ENCODE results near the gene DPH5. TPM values are rescaled to one million over a fixed set of nuclear protein-coding genes. Genes with fewer than 3 reads are reported as not detected.

DPH5 gene
- total RNA-seq, 3 donors from 2014 or later (not counting 1 experiment from before 2014, with no cell fraction given) = 17.1 to 22.9 (median 19.9) TPM

- WGBS (ENCODE audit: insufficient coverage) = 98% methylated on average over 4 of the region's 4 CpGs
- H3K4me3 ChIP-seq (ENCODE audit: low read length) = no peak overlapping the region
- ATAC-seq = no peak
- no peak overlapping the region for H3K27ac ChIP-seq (ENCODE audit: low read length)
- DNase-seq = no peak
- peaks cover 28% of the 10 kb centered on the region for H3K36me3 Mint-ChIP-seq
- no peak overlapping the region for H3K27ac Mint-ChIP-seq
- H3K27me3 Mint-ChIP-seq (ENCODE audit: low read depth in 2 of 2) = no peaks in the 10 kb centered on the region
- no peaks in the 10 kb centered on the region for H3K4me1 ChIP-seq (ENCODE audit: control insufficient read depth, insufficient read depth, low read length)
- peaks cover under 1 to 4% of the 10 kb centered on the region in 2 donors for H3K4me1 Mint-ChIP-seq
- H3K27me3 ChIP-seq (ENCODE audit: control insufficient read depth, insufficient read depth, low read length) = no peaks in the 10 kb centered on the region
- H3K4me3 Mint-ChIP-seq = no peak overlapping the region
- H3K9me3 ChIP-seq (ENCODE audit: control insufficient read depth, insufficient read depth, low read length) = no peaks in the 10 kb centered on the region
- TF ChIP-seq CTCF (IDR thresholded peaks at IDR 0.05) = no peak
- H3K36me3 ChIP-seq (ENCODE audit: control insufficient read depth, insufficient read depth, low read length) = peaks cover 16% of the 10 kb centered on the region
- intact Hi-C loops (cut with micrococcal nuclease) = no loop called here
- H3K9me3 Mint-ChIP-seq = no peaks in the 10 kb centered on the region
These were observed 42.8 kb downstream of the DPH5 start for GRCh38 chr1:100982793-100983192.

GRCh38 chr1:100979631-100980030, 46.0 kb downstream of the DPH5 start:
- intact Hi-C loops (cut with micrococcal nuclease) = no loop called here
- Mint-ChIP-seq H3K36me3 (peaks cover 20% of the 10 kb centered on the region), H3K27ac (no peak overlapping the region), H3K27me3 (ENCODE audit: low read depth in 2 of 2) (no peaks in the 10 kb centered on the region), H3K4me1 (peaks cover 0 to 4% of the 10 kb centered on the region in 2 donors), H3K9me3 (no peaks in the 10 kb centered on the region), H3K4me3 (no peak overlapping the region)
- Histone ChIP-seq H3K4me1 (ENCODE audit: control insufficient read depth, insufficient read depth, low read length) (no peaks in the 10 kb centered on the region), H3K4me3 (ENCODE audit: low read length) (no peak overlapping the region), H3K36me3 (ENCODE audit: control insufficient read depth, insufficient read depth, low read length) (peaks cover 24% of the 10 kb centered on the region), H3K27me3 (ENCODE audit: control insufficient read depth, insufficient read depth, low read length) (no peaks in the 10 kb centered on the region), H3K27ac (ENCODE audit: low read length) (no peak overlapping the region), H3K9me3 (ENCODE audit: control insufficient read depth, insufficient read depth, low read length) (no peaks in the 10 kb centered on the region)
- no peak for ATAC-seq
- 100% methylated on average over 1 of the region's 2 CpGs for WGBS (ENCODE audit: insufficient coverage)
- DNase-seq = no peak
- TF ChIP-seq CTCF (IDR thresholded peaks at IDR 0.05) = no peak

GRCh38 chr1:100976936-100977335, 48.6 kb downstream of the DPH5 start:
- Mint-ChIP-seq H3K9me3 (no peaks in the 10 kb centered on the region), H3K27me3 (ENCODE audit: low read depth in 2 of 2) (no peaks in the 10 kb centered on the region), H3K4me3 (no peak overlapping the region), H3K36me3 (peaks cover 7% of the 10 kb centered on the region), H3K27ac (no peak overlapping the region), H3K4me1 (peaks cover 0 to 2% of the 10 kb centered on the region in 2 donors)
- Histone ChIP-seq H3K36me3 (ENCODE audit: control insufficient read depth, insufficient read depth, low read length) (peaks cover 23% of the 10 kb centered on the region), H3K4me3 (ENCODE audit: low read length) (no peak overlapping the region), H3K4me1 (ENCODE audit: control insufficient read depth, insufficient read depth, low read length) (no peaks in the 10 kb centered on the region), H3K27me3 (ENCODE audit: control insufficient read depth, insufficient read depth, low read length) (no peaks in the 10 kb centered on the region), H3K9me3 (ENCODE audit: control insufficient read depth, insufficient read depth, low read length) (no peaks in the 10 kb centered on the region), H3K27ac (ENCODE audit: low read length) (no peak overlapping the region)
- ATAC-seq (no peak), DNase-seq (no peak)
- WGBS (ENCODE audit: insufficient coverage) = no CpG with 5 or more reads among the region's 1 CpG
- no peak for TF ChIP-seq CTCF (IDR thresholded peaks at IDR 0.05)
- intact Hi-C loops (cut with micrococcal nuclease) = no loop called here

- Histone ChIP-seq H3K36me3 (ENCODE audit: control insufficient read depth, insufficient read depth, low read length) (peaks cover 17% of the 10 kb centered on the region), H3K9me3 (ENCODE audit: control insufficient read depth, insufficient read depth, low read length) (no peaks in the 10 kb centered on the region), H3K27ac (ENCODE audit: low read length) (no peak overlapping the region), H3K27me3 (ENCODE audit: control insufficient read depth, insufficient read depth, low read length) (no peaks in the 10 kb centered on the region), H3K4me3 (ENCODE audit: low read length) (no peak overlapping the region), H3K4me1 (ENCODE audit: control insufficient read depth, insufficient read depth, low read length) (no peaks in the 10 kb centered on the region)
- no peaks in the 10 kb centered on the region for H3K27me3 Mint-ChIP-seq (ENCODE audit: low read depth in 2 of 2)
- no peak overlapping the region for H3K4me3 Mint-ChIP-seq
- H3K9me3 Mint-ChIP-seq = no peaks in the 10 kb centered on the region
- peaks cover 7% of the 10 kb centered on the region for H3K36me3 Mint-ChIP-seq
- ATAC-seq = no peak
- H3K27ac Mint-ChIP-seq = no peak overlapping the region
- intact Hi-C loops (cut with micrococcal nuclease) = no loop called here
- no peak for DNase-seq
- H3K4me1 Mint-ChIP-seq = peaks cover 5 to 7% of the 10 kb centered on the region in 2 donors
- TF ChIP-seq CTCF (IDR thresholded peaks at IDR 0.05) = no peak
- WGBS (ENCODE audit: insufficient coverage) = 71% methylated on average over 1 of the region's 1 CpG
These were observed 53.4 kb downstream of the DPH5 start for GRCh38 chr1:100972185-100972584.
